GM23338 (cell line): ENCODE data around the gene ARAF. TPM values are rescaled to one million over a fixed set of nuclear protein-coding genes. Genes with fewer than 3 reads are reported as not detected.

ENCODE experiments used
- ATAC-seq: fragments of 200-7000 bp; cut with Tn5 transposase; 3 replicates; pipeline ENCODE4 v1.9.1; 2020
- DNase-seq: peaks from one replicate; pipeline ENCODE4 v3.0.0-alpha.2; 2015; ENCODE audit warnings: low spot score
- H2AFZ ChIP-seq: fragments of 200-600 bp; sonication (generic); 2 replicates; pipeline ENCODE4 v1.8.0; 2016; ENCODE audit warnings: antibody characterized with exemption, mild to moderate bottlenecking, moderate library complexity
- H3F3A ChIP-seq: fragments of 200-600 bp; sonication (generic); replicated peaks from 2 replicates; pipeline ENCODE4 v1.8.0; 2017; ENCODE audit warnings: antibody characterized with exemption, mixed run types, low read depth
- H3K27ac ChIP-seq: fragments of 200-600 bp; sonication (generic); 2 replicates; pipeline ENCODE4 v1.6.1; 2016; ENCODE audit warnings: low read depth
- H3K27me3 ChIP-seq: fragments of 200-600 bp; sonication (generic); 2 replicates; pipeline ENCODE4 v1.8.0; 2016; ENCODE audit warnings: mild to moderate bottlenecking, mixed run types, moderate library complexity; ENCODE audit not compliant: insufficient read depth
- H3K36me3 ChIP-seq: fragments of 200-600 bp; sonication (generic); 2 replicates; pipeline ENCODE4 v1.8.0; 2016; ENCODE audit warnings: mild to moderate bottlenecking; ENCODE audit not compliant: insufficient read depth
- H3K4me1 ChIP-seq: fragments of 200-600 bp; sonication (generic); 2 replicates; pipeline ENCODE4 v1.8.0; 2016; ENCODE audit warnings: mild to moderate bottlenecking, moderate library complexity; ENCODE audit not compliant: insufficient read depth
- H3K4me2 ChIP-seq: fragments of 200-600 bp; sonication (generic); 2 replicates; pipeline ENCODE4 v1.7.1; 2017; ENCODE audit warnings: mixed run types
- H3K4me3 ChIP-seq: fragments of 200-600 bp; sonication (generic); 2 replicates; pipeline ENCODE4 v1.6.1; 2016; ENCODE audit warnings: mixed run types
- H3K79me2 ChIP-seq: fragments of 200-600 bp; sonication (generic); replicated peaks from 2 replicates; pipeline ENCODE4 v1.8.0; 2017; ENCODE audit warnings: mild to moderate bottlenecking; ENCODE audit not compliant: insufficient read depth
- H3K9me2 ChIP-seq: fragments of 200-600 bp; sonication (generic); 2 replicates; pipeline ENCODE4 v1.8.0; 2017; ENCODE audit not compliant: insufficient read depth
- H4K20me1 ChIP-seq: fragments of 200-600 bp; sonication (generic); replicated peaks from 2 replicates; pipeline ENCODE4 v1.8.0; 2017; ENCODE audit warnings: mild to moderate bottlenecking; ENCODE audit not compliant: insufficient read depth
- H3K27ac Mint-ChIP-seq: 2 replicates; pipeline ENCODE4 v1.8.0; 2020; ENCODE audit warnings: inconsistent platforms, mild to moderate bottlenecking, moderate library complexity, mixed read lengths
- H3K27me3 Mint-ChIP-seq: 3 replicates; pipeline ENCODE4 v1.8.0; 2022; ENCODE audit warnings: low read depth, mild to moderate bottlenecking, moderate library complexity, mixed read lengths, inconsistent platforms; ENCODE audit not compliant: insufficient read depth, poor library complexity
- H3K36me3 Mint-ChIP-seq: 3 replicates; pipeline ENCODE4 v1.8.0; 2021; ENCODE audit warnings: low read depth, mild to moderate bottlenecking, inconsistent platforms, moderate library complexity, mixed read lengths
- H3K4me1 Mint-ChIP-seq: 3 replicates; pipeline ENCODE4 v1.8.0; 2020; ENCODE audit warnings: mild to moderate bottlenecking, inconsistent platforms, mixed read lengths
- H3K4me3 Mint-ChIP-seq: 3 replicates; pipeline ENCODE4 v1.8.0; 2021; ENCODE audit warnings: moderate library complexity, mild to moderate bottlenecking, inconsistent platforms, mixed read lengths
- H3K9me3 Mint-ChIP-seq: 3 replicates; pipeline ENCODE4 v1.8.0; 2020; ENCODE audit warnings: moderate library complexity, mild to moderate bottlenecking, inconsistent platforms, mixed read lengths
- CREB1 ChIP-seq: fragments of 250-450 bp; sonication (Bioruptor Pico); IDR thresholded peaks from 2 replicates; pipeline ENCODE4 v1.5.0; 2020; ENCODE audit warnings: low read depth, mild to moderate bottlenecking, moderate library complexity
- CTCF ChIP-seq, 2 experiments: fragments of 200-600 bp in 1 of 2; sonication (generic) in 1 of 2; conservative IDR thresholded peaks; 2 replicates each; pipeline versions ENCODE4 v1.5.1 to v1.6.1; 2016 to 2017; ENCODE audit warnings: antibody characterized with exemption in 2 of 2, low read depth in 2 of 2, mild to moderate bottlenecking in 2 of 2, moderate library complexity in 1 of 2
- ETS1 ChIP-seq: IDR thresholded peaks from 2 replicates; pipeline ENCODE4 v1.6.1; 2016; ENCODE audit warnings: antibody characterized with exemption
- EZH2 ChIP-seq: fragments of 200-600 bp; sonication (generic); IDR thresholded peaks from one replicate; pipeline ENCODE4 v1.8.0; 2017; ENCODE audit warnings: antibody characterized with exemption, mild to moderate bottlenecking, low read depth; ENCODE audit not compliant: unreplicated experiment
- EZH2phosphoT487 ChIP-seq: fragments of 200-600 bp; sonication (generic); IDR thresholded peaks from one replicate; pipeline ENCODE4 v1.8.1; 2018; ENCODE audit warnings: antibody characterized with exemption; ENCODE audit not compliant: unreplicated experiment
- JUNB ChIP-seq: IDR thresholded peaks from one replicate; pipeline ENCODE4 v1.6.1; 2016; ENCODE audit warnings: antibody characterized with exemption; ENCODE audit not compliant: unreplicated experiment
- NANOG ChIP-seq: IDR thresholded peaks from 2 replicates; pipeline ENCODE4 v1.6.1; 2016; ENCODE audit warnings: antibody characterized with exemption, borderline replicate concordance
- POLR2AphosphoS5 ChIP-seq: IDR thresholded peaks from 2 replicates; pipeline ENCODE4 v1.6.1; 2016; ENCODE audit warnings: antibody characterized with exemption, low read depth
- REST ChIP-seq: IDR thresholded peaks from one replicate; pipeline ENCODE4 v1.6.1; 2018; ENCODE audit warnings: antibody characterized with exemption; ENCODE audit not compliant: unreplicated experiment
- STAT1 ChIP-seq: IDR thresholded peaks from one replicate; pipeline ENCODE4 v1.6.1; 2016; ENCODE audit warnings: antibody characterized with exemption; ENCODE audit not compliant: unreplicated experiment
- ZNF114 ChIP-seq: fragments of 250-450 bp; sonication (Bioruptor Pico); IDR thresholded peaks from 2 replicates; pipeline ENCODE4 v1.5.0; 2020; ENCODE audit warnings: mild to moderate bottlenecking, moderate library complexity
- ZNF331 ChIP-seq: fragments of 250-450 bp; sonication (Bioruptor Pico); IDR thresholded peaks from 2 replicates; pipeline ENCODE4 v1.5.0; 2020; ENCODE audit warnings: low read depth, mild to moderate bottlenecking, moderate library complexity
- ZNF462 ChIP-seq: fragments of 250-450 bp; sonication (Bioruptor Pico); IDR thresholded peaks from 2 replicates; pipeline ENCODE4 v1.5.0; 2020; ENCODE audit warnings: mild to moderate bottlenecking, moderate library complexity
- polyA plus RNA-seq: library from polyadenylated mRNA; unstranded; fragments of >200 nt; fragmentation: Nextera tagmentation; extraction: Ambion mirVana; gene quantifications from 2 replicates; pipeline ENCODE4 v1.2.1, GENCODE V29; 2016
- total RNA-seq: library from RNA; depleted of rRNA; stranded (reverse); fragments of >200 nt; shearing (Covaris generic); gene quantifications from 2 replicates; pipeline ENCODE4 v1.2.3, GENCODE V29; 2014

Gene ARAF
- total and polyA plus RNA-seq, 2 experiments from 2014 or later: 28.2 to 43.9 TPM

- H3K4me2 ChIP-seq: no peak overlapping the region
- no peak overlapping the region for H2AFZ ChIP-seq
- no peak for DNase-seq
- no peak overlapping the region for H3K27ac ChIP-seq
- peaks cover 6% of the 10 kb centered on the region for H3K4me1 Mint-ChIP-seq
- no peak overlapping the region for H3K4me3 ChIP-seq
- no peak for ATAC-seq
- no peak overlapping the region for H3K27ac Mint-ChIP-seq
- H3K27me3 Mint-ChIP-seq: peaks cover 5% of the 10 kb centered on the region
- peaks cover 71% of the 10 kb centered on the region for H3K36me3 Mint-ChIP-seq
- no peaks in the 10 kb centered on the region for H3K4me1 ChIP-seq
- H3K4me3 Mint-ChIP-seq: no peak overlapping the region
- no peak for TF ChIP-seq STAT1
- TF ChIP-seq JUNB: no peak
- TF ChIP-seq REST: no peak
- TF ChIP-seq CREB1 (CRISPR knock-in tag): no peak
- no peak for TF ChIP-seq EZH2
- TF ChIP-seq POLR2AphosphoS5: no peak
- TF ChIP-seq EZH2phosphoT487: no peak
- TF ChIP-seq CTCF (conservative IDR thresholded peaks at IDR 0.05; ENCODE audit: low read depth in 2 of 2): no peak
- no peak for TF ChIP-seq ZNF114 (CRISPR knock-in tag)
- TF ChIP-seq ZNF331 (CRISPR knock-in tag): no peak
- no peak for TF ChIP-seq ZNF462 (CRISPR knock-in tag)
- TF ChIP-seq ETS1: no peak
- no peak for TF ChIP-seq NANOG
- peaks cover 7% of the 10 kb centered on the region; the same call in 1 of the 2 replicates for H3K79me2 ChIP-seq
- no peaks in the 10 kb centered on the region for H3F3A ChIP-seq
- no peaks in the 10 kb centered on the region for H3K36me3 ChIP-seq
- no peaks in the 10 kb centered on the region for H3K27me3 ChIP-seq
- no peaks in the 10 kb centered on the region; the same call in 2 of the 3 replicates for H3K9me3 Mint-ChIP-seq
- no peaks in the 10 kb centered on the region for H3K9me2 ChIP-seq
- H4K20me1 ChIP-seq: no peaks in the 10 kb centered on the region
Observed at GRCh38 chrX:47566841-47567240, 5.8 kb downstream of the ARAF start.
